CD4-positive, alpha-beta T cell treated with Interleukin-4 for 4 hours (primary cell): ENCODE data around the gene TMEM134.

ENCODE experiments used
- DNase-seq: peaks from one replicate; pipeline ENCODE4 v3.0.0-alpha.2; 2020

TMEM134 gene

DNA sequence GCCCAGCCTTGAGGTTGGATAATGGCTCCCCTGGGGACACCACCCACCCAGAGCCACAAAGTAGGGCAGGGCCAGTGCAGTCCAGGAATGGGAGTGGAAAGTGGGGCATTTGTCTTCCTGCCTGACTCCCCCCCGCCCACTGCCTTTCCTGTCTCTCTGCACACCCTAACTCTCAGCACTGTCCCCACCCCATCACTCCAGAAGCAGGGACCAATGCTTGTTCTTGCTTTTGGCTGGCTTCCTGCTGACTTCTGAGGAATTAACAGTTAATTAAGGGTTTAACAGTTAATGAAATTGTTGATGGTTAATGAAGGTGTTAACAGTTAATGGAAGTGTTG lies 31.4 kb upstream of the TMEM134 start:
- DNase-seq: no peak

DNA sequence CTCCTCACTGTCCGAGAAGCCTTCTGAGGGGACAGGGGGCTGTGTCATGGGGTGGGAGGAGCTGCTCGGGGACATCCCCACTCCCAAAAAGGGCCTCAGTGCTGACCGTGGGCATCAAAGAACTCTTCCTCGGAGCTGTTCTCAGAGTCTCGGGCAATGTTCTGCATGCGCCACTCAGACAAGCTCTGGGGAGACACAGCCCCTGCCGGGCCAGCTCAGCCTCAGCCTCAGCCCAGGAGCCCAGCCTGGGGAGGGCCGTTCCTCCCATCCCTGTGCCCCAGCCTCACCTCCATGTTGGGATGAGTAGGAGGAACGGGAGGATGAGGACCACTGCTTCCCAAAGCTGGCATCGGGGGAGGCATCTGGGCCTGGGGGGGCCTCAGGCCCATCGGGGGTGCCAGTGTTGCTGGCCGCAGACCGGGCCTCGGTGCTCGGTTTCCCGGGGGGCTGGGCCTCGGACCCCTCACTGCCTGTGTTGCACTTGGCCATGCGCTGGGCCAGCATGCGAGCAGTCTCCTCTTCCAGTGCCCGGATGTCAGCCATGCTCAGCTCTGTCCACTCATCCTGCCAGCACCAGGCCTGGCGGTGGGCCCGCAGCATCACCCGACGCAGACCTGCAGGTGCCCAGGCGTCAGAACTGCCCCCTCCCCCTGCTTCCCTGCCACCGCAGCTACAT lies 30.9 kb upstream of the TMEM134 start:
- no peak for DNase-seq

DNA sequence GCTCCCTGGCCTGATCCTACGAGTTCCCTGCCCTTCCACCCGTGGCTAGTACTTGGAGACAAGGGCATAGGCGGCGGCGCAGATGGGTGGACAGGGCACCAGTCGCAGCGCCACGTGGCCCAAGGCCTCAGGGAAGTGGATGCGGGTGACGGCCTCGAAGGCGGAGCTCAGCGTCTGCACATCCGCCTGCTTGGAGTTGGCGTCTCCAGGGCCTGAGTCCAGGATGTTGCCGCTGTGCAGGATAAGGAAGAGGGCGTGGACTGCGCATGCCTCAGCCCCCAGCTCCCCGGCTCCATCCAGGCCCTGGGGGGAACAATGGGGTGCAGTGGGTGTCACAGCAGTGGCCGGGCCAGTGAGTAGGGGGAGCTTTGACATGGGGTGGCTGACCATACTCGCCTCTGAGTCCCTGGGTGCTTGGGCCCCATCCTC lies 29.5 kb upstream of the TMEM134 start:
- no peak for DNase-seq

DNA sequence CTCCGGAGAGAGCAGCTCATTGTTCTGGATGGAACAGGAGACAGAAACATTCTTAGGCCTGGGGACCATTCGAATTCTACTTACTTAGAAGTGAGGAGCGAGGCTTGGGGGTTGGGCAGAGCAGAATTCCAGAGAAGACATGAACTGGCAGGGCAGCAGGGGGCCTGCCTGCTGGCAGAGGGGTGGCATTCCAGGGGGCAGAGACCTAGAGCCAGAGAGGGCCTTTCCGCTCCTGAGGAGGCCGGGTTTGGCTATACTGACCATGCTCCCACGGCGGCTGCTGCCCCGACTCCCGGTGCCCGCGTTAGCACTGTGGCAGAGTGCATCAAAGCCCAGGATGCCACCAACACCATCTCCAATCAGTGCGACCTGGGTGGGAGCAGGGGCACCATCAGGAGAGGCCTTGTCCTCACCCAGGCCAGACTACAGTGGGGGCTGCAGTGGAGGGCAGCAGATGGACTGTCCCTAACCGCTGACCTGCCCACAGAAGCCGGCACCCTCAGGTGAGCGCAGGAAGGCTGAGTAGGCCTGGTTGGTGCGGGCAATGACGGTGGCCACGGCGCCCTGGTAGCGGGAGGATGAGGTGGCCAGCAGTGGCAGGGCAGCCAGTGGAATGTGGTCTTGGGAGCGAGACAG lies 28.7 kb upstream of the TMEM134 start:
- no peak for DNase-seq

DNA sequence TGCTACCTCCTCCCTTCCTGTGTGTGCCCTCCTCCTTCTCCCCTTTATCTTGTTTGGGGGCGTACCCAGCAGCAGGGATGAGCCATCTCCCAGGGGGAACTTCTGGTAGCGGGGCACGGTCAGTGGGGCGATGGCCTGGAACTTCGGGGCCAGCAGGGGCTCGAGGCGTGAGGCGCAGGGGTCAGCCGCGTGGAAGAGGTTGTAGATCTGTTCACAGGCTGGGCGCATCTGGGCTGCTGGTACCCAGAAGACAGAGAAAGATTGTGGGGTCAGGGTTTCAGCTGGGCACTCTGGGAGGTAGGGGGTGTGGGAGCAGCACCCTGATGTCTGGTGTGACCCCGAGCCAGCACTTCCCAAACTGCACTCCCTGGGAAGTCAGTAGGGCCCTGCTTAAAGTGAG lies 27.1 kb upstream of the TMEM134 start:
- DNase-seq: no peak

DNA sequence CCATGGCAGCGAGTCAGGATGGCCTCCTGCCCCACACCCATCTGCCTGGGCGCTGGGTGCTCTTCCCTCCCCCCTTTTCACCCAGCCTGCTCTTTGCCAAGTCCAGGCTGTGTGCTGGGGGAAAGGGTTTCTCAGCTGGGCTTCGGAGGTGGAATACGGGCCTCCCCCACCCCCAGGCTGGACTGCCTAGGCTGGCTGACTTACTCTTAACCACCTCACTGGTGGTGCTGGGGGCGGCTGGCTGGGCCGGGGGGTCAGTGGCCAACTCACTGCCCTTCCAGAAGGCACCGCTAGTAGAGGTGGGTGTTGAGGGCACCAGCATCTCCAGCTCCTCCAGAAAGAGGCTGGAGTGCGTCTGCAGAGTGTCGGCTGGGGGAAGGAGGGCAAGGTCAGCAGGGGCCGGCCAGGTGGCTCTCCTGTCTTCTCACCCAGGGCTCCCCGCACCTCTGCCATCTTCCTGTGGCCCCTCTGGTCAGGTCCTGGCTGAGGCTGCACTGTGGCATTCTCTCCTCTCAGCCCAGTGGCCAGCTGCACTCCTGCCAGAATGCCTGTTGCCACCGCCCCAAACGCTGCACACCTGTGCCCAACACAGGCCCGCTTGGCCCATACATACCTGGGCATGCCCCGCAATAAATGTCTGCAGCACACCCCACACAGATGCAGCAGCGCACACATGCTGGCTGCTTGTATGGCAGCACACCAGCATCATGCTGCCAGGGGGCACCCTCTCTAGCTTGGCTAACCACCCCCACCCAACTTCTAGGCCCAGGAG lies 26.4 kb upstream of the TMEM134 start:
- no peak for DNase-seq

DNA sequence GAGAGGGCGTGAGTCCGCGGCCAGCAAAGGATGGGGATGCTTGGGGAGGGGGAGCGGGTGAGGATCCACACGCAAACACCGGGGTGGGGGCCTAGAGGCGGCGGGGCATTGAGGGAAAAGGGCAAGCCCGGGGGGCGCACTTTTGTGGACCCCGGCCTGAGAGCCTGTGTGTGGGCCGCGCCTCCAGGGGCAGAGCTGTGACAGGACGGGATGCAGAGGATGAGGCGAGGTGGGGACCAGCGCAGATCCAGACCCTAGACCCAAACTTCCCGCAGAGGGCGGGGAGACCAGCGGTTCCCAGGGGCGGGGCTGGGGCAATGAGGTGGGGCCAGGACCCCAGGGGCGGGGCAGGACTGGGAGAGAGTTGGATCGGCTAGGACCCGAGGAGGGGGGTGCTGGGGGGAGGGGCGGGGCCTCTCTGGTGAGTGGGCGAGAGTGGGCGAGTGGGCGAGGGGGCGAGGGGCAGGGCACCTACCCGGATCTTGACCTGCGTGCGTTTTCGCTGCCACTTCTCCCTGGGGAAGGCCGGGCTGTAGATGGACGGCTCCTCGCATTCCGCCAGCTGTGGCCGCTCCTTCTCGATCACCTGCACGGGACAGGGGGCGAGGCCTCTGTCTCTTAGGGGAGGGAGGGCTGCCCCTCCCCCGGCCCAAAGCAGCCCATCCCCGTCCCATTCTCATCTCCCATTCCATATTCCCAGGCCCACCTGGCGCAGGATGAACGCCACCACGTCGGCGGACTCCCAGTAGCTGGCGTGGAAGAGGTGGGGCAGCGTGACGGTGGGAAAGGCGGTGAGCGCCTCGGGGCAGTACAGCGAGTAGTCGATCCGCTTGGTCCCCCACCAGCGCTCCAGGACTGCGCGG lies 25.6 kb upstream of the TMEM134 start:
- no peak for DNase-seq

DNA sequence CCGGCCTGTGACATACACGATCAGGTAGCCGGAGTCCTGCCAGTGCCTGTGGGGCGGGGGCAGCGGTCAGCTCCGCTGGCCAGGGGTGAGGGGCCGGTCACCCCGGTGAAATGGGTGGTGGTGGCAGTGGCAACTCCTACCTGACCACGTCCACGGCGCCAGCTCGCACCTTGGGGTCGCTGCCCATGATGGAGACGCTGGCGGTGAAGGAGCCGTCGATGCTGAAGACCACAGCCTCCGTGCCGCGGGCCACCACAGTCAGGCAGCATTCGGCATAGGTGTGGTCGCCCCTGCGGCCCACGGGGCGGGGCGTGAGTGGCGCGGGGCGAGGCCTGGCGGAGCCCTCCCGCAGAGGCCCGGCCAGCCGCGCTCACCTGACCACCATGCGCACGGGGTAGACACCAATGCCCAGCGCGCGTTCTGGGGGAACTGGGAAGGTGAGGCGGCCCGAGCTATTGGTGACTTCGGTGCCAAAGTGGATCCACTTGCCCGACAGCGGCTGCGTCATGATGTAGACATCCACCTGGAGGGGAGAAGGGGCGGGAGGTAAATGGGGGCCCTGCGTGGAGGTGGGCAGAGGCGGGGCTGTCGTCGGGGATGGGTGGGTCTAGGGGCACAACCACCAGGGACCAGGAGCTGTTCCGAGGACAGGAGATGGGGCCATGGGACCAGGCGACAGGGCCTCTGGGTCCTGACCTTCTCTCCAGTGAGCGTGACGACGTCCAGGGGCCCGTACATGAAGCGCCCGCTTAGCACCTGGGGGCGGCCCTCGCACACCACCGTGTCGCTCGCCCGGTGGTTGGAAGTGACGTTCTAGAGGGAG lies 24.7 kb upstream of the TMEM134 start:
- DNase-seq: no peak

DNA sequence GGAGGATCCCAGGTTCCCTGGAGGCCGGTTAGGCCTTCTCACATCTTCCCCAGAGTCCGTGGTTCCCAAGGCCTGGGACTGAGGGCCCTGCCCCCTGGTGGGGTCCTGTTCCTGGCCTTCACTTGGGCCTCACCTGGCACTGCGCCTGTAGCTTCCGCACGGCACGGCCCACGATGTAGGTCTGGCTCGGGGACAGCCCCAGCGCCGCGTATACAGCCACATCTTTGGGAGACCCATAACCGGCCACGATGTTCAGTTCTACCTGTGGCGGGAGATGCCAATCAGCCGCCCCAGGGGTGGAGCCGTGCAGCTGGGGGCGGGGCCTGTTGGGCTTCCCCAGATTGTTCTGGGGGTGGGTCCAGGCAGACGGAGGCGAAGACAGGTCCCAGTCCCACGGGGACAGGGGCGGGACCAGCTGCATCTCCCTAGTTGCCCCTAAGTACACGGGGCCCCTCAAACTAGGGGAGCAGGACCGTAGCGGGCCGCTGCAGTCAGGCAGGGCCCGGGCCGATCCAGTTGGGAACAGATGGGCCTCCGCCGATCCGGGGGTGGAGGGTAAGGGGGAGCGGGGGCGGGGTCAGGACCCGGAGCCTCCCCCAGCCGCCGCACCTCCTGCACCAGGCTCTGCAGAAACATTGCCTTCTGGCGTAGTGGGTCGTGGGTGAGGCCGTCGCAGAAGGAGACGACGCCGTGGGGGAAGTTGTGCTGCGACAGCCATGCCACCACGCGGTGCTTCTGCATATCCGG lies 23.9 kb upstream of the TMEM134 start:
- DNase-seq: no peak

DNA sequence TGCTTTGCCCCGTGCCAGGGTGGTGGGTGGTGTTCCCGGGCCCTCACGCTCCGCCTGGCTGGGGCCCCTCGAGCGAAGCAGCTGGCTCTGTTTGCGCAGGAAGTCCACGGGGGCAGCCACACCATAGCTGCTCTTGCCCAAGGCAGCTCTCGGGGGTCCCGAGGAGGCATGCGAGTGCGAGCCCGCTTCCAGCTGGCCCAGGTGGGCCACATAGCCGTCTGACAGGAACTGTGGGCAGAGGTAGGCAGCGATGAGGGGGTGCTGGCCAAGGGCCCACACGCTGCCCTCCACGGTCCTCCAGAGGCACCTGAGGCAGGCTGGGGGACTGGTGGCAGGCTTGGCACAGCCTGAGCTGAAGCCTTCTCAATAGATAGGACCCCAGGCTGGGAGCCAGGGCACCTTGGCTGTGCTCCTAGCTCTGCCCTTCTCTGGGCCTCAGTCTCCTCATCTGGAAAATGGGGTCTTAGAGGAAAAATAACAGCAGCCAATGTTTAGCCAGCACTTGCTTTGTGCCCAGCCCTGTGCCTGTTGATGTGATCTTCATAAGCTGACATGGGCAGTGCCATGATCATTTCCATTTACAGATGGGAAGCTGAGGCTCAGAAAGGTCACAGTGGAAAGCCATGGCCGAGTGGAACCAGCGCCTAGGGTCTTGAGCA lies 23.1 kb upstream of the TMEM134 start:
- no peak for DNase-seq

DNA sequence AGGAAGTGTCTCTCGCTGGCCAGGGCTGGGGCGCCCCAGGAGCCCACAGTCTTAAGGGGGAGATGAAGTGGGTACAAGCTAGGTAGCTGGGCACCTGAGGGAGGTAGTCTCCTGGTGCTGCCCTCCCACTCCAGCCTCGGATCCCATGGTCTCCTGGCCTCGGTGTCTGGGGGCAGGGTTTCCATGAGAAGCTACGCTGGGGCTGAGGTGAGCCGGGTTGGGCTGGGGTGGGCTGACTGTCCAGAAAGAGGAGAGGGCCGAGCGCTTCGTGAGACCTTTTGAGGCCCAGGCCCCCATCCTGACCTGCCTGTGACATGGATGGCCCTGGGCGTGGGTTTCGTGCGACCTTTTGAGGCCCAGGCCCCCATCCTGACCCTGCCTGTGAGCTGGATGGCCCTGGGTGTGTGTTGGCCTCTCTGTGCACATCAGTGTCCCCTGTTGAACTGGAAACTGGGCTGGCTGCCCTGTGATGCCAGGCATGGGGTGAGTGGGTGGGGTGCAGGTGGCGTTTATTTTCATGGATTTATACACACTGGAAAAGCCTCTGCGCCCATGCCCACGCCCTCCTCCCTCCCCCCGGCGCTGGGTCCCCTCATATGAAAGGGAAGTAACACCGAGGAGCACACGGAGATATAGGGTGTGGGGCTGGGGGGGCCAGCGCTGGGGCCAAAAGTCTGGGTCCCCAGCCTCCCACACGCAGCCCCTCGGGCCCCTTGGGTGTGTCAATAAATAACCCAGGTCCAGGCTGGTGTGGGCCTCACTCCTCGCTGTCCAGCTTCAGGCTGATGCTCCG lies 22.4 kb upstream of the TMEM134 start:
- DNase-seq: no peak

DNA sequence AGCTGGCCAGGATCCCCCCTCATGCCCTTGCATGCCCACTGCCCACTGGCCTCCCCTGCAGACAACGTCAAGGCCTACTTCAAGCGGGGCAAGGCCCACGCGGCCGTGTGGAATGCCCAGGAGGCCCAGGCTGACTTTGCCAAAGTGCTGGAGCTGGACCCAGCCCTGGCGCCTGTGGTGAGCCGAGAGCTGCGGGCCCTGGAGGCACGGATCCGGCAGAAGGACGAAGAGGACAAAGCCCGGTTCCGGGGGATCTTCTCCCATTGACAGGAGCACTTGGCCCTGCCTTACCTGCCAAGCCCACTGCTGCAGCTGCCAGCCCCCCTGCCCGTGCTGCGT lies 21.6 kb upstream of the TMEM134 start:
- DNase-seq: no peak

DNA sequence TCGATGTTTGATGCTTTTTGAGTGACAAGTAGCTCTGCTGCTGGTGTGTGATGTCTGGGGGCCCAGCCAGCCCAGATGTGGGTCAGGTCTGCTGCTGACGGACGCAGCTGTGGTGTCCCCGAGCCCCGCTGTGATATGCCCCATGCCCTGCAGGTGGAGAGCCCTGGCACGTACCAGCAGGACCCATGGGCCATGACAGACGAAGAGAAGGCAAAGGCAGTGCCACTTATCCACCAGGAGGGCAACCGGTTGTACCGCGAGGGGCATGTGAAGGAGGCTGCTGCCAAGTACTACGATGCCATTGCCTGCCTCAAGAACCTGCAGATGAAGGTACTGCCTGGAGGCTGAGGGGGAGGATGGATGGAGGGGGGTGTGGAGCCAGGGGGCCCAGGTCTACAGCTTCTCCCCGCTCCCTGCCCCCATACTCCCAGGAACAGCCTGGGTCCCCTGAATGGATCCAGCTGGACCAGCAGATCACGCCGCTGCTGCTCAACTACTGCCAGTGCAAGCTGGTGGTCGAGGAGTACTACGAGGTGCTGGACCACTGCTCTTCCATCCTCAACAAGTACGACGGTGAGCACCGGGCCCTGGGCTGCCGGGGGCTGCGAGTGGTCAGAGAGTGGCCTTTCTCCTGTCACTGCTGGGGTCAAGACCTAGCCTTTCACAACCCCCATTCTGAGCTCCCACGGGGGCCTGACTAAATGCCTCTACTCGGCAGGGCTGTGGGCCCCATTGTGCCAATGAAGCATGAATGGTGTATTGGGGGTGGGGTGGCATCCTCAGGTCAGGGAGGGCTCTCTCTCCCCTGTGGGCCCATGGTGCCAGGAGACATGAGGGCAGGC lies 21.1 kb upstream of the TMEM134 start:
- DNase-seq: no peak

DNA sequence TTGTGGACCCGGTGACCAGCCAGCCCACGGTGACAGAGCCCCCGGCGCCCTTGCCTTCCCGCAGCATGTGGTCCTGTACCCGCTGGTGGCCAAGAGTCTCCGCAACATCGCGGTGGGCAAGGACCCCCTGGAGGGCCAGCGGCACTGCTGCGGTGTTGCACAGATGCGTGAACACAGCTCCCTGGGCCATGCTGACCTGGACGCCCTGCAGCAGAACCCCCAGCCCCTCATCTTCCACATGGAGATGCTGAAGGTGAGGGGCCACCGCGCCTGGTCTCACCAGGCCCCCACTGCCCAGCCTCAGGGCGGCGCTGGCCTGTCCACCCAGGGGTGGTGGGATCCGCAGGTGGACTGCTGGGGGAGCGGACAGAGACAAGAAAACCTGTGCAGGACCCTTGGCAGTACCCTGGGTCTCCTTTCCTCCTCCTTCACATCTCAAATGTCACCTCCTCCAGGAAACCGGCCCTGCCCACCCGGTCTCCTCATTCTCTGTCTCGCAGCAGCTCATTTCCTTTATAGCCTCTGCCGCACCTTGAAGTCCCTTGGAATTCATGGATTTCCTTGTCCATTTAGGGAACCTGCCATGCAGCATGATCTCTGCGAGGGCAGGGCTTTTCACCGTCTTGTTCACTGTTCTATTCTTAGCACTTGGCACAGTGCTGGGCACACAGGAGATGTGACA lies 20.3 kb upstream of the TMEM134 start:
- no peak for DNase-seq

DNA sequence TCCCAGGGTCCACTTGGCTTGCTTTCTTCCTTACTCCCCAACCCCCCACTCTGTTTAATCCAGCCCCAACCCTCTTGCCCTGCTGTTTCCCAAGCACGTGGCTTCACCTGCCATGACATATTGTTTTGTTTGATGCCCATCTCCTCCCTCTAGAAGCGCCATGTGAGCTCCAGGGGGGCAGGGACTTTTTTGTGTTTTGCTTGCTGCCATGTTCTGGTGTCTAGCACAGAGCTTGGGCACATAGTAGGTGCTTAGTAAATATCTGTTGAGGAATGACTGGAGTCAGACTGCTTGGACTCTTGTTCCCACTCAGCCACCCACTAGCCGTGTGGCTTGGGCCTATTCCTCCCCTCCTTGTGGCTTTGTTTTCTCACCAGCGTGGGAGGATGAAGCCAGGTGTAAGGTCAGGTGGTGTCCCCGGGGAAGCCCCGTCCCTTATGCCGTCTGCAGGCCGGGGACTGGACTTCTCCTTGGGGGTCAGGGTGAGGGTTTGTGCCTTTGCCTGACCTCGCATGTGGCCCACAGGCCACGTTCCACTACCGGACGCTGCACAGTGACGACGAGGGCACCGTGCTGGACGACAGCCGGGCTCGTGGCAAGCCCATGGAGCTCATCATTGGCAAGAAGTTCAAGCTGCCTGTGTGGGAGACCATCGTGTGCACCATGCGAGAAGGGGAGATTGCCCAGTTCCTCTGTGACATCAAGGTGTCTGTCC lies 17.6 kb upstream of the TMEM134 start:
- DNase-seq: no peak

DNA sequence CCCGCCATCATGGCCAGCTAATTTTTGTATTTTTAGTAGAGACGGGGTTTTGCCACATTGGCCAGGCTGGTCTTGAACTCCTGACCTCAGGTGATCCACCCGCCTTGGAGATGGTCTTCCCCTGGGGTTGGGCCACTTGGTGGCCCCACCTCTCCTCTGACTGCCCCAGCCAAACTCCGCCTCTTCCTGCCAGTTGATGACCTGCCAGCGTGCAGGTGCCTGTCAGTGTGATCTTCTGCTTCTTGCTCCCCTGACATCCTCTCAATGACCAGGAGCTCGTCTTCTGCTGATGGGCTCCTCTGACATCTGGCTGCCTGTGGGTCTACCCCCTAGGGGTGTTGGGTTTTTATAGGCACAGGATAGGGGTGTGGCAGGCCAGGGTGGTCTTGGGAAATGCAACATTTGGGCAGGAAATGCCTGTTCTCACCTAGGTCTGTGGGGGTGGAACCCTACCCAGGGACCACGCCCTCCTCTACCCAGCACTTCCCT lies 16.9 kb upstream of the TMEM134 start:
- peak; percentile 54 for DNase-seq

DNA sequence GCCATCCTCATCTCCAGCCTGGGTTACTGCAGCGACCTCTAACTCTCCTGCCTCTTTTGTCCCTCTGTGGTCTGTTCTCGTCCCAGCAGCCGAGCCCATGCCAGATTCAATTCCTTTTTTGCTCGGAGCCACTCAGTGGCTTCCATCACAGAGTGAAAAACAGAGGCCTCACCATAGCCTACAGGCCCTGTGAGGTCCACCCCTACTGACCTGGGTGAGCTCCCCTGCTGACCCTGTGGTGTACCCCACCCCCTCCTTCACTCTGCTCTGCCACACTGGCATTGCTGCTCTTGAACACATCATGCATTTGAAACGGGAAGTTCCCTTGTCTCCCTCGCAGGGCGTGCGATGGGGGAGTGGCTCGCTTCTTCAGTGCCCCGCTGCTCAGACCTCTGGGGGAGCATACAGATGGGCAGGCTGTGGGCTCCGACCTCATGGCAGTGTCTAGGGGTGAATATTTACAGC lies 15.8 kb upstream of the TMEM134 start:
- peak; percentile 62 for DNase-seq
